ENCODE results near the gene PLET1.

GRCh38 chr11:112308651-112309050, 48.0 kb upstream of the PLET1 start:
- TF ChIP-seq CTCF (IDR thresholded peaks at IDR 0.05) (no peak), EP300 (IDR thresholded peaks at IDR 0.05) (no peak)

Data from tibial nerve (tissue), 4 donors.